ENCODE measurements around the gene ABHD16A.

DNA sequence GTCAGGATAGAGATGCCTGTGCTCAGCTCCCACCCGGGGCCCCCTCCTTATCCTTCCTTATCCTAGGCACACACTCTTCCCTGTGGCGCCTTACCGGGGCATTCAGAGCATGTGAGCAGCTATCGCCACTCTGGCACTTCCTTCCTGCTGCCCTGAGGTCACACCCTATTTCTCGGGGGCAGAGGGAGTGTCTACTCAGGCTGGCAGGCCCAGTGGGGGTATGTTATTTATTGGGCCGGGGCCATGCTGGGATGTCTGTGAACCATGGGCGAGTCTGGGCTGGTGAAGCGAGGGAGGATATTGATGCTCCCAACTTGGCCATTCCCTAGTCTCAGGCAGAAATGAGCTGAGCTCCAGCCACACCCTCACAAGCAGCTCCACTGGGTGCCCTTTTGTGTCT is 8.1 kb upstream of the ABHD16A start:
- no peak for TF ChIP-seq POLR2A (IDR thresholded peaks at IDR 0.05; ENCODE audit: extremely low read depth, insufficient read length)
- TF ChIP-seq, protein P1, sequence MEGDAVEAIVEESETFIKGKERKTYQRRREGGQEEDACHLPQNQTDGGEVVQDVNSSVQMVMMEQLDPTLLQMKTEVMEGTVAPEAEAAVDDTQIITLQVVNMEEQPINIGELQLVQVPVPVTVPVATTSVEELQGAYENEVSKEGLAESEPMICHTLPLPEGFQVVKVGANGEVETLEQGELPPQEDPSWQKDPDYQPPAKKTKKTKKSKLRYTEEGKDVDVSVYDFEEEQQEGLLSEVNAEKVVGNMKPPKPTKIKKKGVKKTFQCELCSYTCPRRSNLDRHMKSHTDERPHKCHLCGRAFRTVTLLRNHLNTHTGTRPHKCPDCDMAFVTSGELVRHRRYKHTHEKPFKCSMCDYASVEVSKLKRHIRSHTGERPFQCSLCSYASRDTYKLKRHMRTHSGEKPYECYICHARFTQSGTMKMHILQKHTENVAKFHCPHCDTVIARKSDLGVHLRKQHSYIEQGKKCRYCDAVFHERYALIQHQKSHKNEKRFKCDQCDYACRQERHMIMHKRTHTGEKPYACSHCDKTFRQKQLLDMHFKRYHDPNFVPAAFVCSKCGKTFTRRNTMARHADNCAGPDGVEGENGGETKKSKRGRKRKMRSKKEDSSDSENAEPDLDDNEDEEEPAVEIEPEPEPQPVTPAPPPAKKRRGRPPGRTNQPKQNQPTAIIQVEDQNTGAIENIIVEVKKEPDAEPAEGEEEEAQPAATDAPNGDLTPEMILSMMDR (IDR thresholded peaks at IDR 0.05; ENCODE audit: low read depth, low read length): no peak
- TF ChIP-seq, protein P2, sequence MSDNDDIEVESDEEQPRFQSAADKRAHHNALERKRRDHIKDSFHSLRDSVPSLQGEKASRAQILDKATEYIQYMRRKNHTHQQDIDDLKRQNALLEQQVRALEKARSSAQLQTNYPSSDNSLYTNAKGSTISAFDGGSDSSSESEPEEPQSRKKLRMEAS (IDR thresholded peaks at IDR 0.05; ENCODE audit: low read depth, low read length): no peak
